ENCODE measurements around the gene GGT1. TPM values are rescaled to one million over a fixed set of nuclear protein-coding genes. Genes with fewer than 3 reads are reported as not detected.

GGT1 gene
- total and polyA plus RNA-seq, 2 of the 8 experiments (the other 6 are each of a cell fraction or from before 2014, with no cell fraction given): 14.4 to 29.2 TPM

DNA sequence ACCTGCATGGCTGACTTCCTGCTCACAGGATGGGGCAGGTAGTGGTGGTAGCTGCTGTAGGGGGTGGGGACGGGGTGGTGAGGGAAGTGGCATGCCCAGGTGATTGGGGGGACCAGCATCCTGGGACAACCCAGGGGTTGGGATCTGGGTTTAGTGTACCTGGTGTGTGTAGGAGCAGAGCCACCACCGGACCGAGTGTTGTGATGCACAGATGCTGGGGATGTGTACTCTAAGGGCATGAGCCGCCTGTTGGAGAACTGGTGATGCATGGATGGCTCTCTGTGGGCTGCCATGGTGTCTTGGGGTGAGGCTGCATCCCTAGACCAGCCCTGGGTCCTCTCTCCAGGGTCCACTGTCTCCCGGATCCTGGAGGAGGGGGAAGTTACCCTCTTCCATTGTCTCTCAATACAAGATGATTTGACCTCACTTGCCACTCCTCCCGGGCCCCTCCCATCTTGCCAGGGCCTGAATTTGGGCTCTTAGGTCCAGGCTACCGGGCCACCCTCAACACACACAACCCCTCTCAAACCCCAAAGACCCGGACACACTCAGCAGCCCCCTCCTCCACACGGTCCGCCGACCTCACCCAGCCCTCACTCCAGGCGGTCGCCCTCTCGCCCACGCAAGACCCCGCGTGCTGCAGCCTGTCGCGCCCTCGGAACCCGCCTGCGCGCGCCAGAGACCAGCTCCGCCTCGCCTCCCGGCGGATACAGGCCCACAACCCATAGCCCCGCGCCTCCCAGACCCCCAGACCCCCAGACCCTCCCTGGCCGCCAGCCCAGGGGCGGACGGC lies 10.7 kb upstream of the GGT1 start:
- Histone ChIP-seq H2AK5ac (ENCODE audit: low read depth, low read length) (peak overlapping the region; percentile 48; the same call in 1 of the 2 replicates), H2AFZ (ENCODE audit: low read length) (0 out of 2 replicates have a peak overlapping the region, but pooled peaks have one; percentile 65), H2BK5ac (ENCODE audit: low read depth, low read length) (peak overlapping the region; percentile 69; the same call in 1 of the 2 replicates), H3K23ac (ENCODE audit: insufficient read length) (no peak overlapping the region), H3K4ac (replicated peaks; ENCODE audit: insufficient read length, low read depth, low read length) (peak overlapping the region; percentile 97), H3K56ac (replicated peaks; ENCODE audit: insufficient read length, low read depth, low read length) (peak overlapping the region; percentile 44), H3K79me2 (ENCODE audit: control insufficient read depth in 1 of 2, insufficient read depth in 2 of 2, low read length in 2 of 2) (no peaks in the 10 kb centered on the region), H3K36me3 (ENCODE audit: control insufficient read depth in 2 of 4, insufficient read depth in 4 of 4, low read length in 3 of 4) (no peaks in the 10 kb centered on the region; a peak in 1 of 8 replicates), H3K9me3 (ENCODE audit: insufficient read depth in 2 of 2, low read depth in 1 of 2, low read length in 1 of 2) (no peaks in the 10 kb centered on the region), H3K4me2 (ENCODE audit: insufficient read depth in 1 of 2, low read depth in 2 of 2, low read length in 2 of 2) (peak overlapping the region; percentile 57 to 95), H4K5ac (ENCODE audit: insufficient read length, low read depth, low read length) (peak overlapping the region; percentile 37), H2BK15ac (ENCODE audit: low read length) (no peak overlapping the region), H2BK12ac (ENCODE audit: low read depth, low read length) (no peak overlapping the region; the same call in 1 of the 2 replicates), H3K4me3 (ENCODE audit: extremely low read depth in 1 of 4, insufficient read depth in 2 of 4, low read depth in 3 of 4, low read length in 4 of 4) (peak overlapping the region; percentile 41 to 87 (median 60)), H4K8ac (ENCODE audit: extremely low read depth, insufficient read depth, low read length) (peak overlapping the region; percentile 76), H4K91ac (replicated peaks; ENCODE audit: insufficient read length, low read length) (peak overlapping the region; percentile 63), H4K20me1 (replicated peaks in 1 of 2; ENCODE audit: control insufficient read depth in 1 of 2, insufficient read depth in 2 of 2, low read length in 2 of 2) (no peaks in the 10 kb centered on the region), H3K23me2 (ENCODE audit: low read depth, low read length) (peaks cover 2% of the 10 kb centered on the region; the same call in 1 of the 2 replicates), H3K4me1 (replicated peaks in 1 of 4; ENCODE audit: control insufficient read depth in 3 of 4, insufficient read depth in 4 of 4, low read length in 3 of 4) (peaks cover 0 to 25% (median 10%) of the 10 kb centered on the region in 4 experiments; a peak in 6 of 7 replicates), H3K27me3 (replicated peaks in 1 of 4; ENCODE audit: control insufficient read depth in 3 of 4, extremely low read depth in 1 of 4, insufficient read depth in 3 of 4, low read length in 3 of 4) (no peaks in the 10 kb centered on the region), H3K79me1 (ENCODE audit: low read depth, low read length) (no peaks in the 10 kb centered on the region; the same call in 1 of the 2 replicates), H3K9ac (replicated peaks in 1 of 4; ENCODE audit: extremely low read depth in 1 of 4, low read depth in 3 of 4, low read length in 3 of 4) (peak overlapping the region in 3 of 4 experiments; percentile 38 to 80 (median 56); a peak in 3 of 7 replicates), H3K14ac (ENCODE audit: insufficient read length) (no peak overlapping the region), H2BK20ac (ENCODE audit: low read length) (no peak overlapping the region), H3K27ac (ENCODE audit: low read depth, low read length) (no peak overlapping the region), H3K18ac (ENCODE audit: extremely low read depth, low read length) (no peak overlapping the region; the same call in 1 of the 2 replicates), H2BK120ac (replicated peaks; ENCODE audit: low read depth, low read length) (no peak overlapping the region)
- WGBS, 2 experiments (ENCODE audit: extremely low coverage in 1 of 2, insufficient coverage in 1 of 2, insufficient read length in 1 of 2, insufficient replicate concordance in 2 of 2, low coverage in 1 of 2, low lambda C conversion rate in 2 of 2, missing lambda C conversion rate in 1 of 2): 50% methylated on average over 7 of the region's 33 CpGs; no CpG with 5 or more reads in 1 of the 2 experiments
- FAIRE-seq (no peak), DNase-seq (ENCODE audit: low read depth in 1 of 2, low spot score in 2 of 2) (peak in 1 of 2 experiments; percentile 66)
- POLR2A ChIA-PET (ENCODE audit: partially characterized antibody): interaction anchor here (0.7 to 4.4 kb wide), 10 partner anchors 9 to 170 kb away, joined by 3 to 38 read pairs (median 4); partner anchors contain the start of genes GGT1 and GUCD1
- no peak for TF ChIP-seq GABPA (IDR thresholded peaks at IDR 0.05; ENCODE audit: borderline replicate concordance, insufficient read depth, low read length)
- TF ChIP-seq, protein P1, sequence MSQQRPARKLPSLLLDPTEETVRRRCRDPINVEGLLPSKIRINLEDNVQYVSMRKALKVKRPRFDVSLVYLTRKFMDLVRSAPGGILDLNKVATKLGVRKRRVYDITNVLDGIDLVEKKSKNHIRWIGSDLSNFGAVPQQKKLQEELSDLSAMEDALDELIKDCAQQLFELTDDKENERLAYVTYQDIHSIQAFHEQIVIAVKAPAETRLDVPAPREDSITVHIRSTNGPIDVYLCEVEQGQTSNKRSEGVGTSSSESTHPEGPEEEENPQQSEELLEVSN (IDR thresholded peaks at IDR 0.05): no peak
- TF ChIP-seq POLR2AphosphoS5 (IDR thresholded peaks at IDR 0.05; ENCODE audit: low read depth, low read length): no peak
- TF ChIP-seq, protein P2, sequence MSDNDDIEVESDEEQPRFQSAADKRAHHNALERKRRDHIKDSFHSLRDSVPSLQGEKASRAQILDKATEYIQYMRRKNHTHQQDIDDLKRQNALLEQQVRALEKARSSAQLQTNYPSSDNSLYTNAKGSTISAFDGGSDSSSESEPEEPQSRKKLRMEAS (IDR thresholded peaks at IDR 0.05): 0 out of 2 replicates have a peak, but pooled peaks have one; percentile 22
- CTCF ChIA-PET (ENCODE audit: partially characterized antibody): interaction anchor here (1.1 kb wide), 1 partner anchor 10 kb away, joined by 3 read pairs; no protein-coding TSS in a partner anchor

Data from H1 (cell line).